Measurements from ENCODE around the gene CDX2.
"Not testable (repeated sequence)": the region's sequence is repeated elsewhere in the genome, so short reads cannot be mapped to it uniquely, and the experiment has no call there.

CDX2 gene

GRCh38 chr13:27969082-27969865, at the start of gene CDX2:
CDX2 (minus strand) TSS chr13:27969315; CDS start chr13:27969006, 309 bp downstream.
- no peak for DNase-seq (ENCODE audit: low spot score)

GRCh38 chr13:28014301-28014700, 45.2 kb upstream of the CDX2 start:
- DNase-seq (ENCODE audit: low spot score), result no peak

- DNase-seq (ENCODE audit: low spot score), result no peak
Measured at GRCh38 chr13:28013482-28013881, 44.4 kb upstream of the CDX2 start.

- no peak for DNase-seq (ENCODE audit: low spot score)
Measured at GRCh38 chr13:28012896-28013295, 43.8 kb upstream of the CDX2 start.

- no peak for DNase-seq (ENCODE audit: low spot score)
Measured at GRCh38 chr13:28012383-28012782, 43.3 kb upstream of the CDX2 start.

GRCh38 chr13:28010046-28010445, 40.9 kb upstream of the CDX2 start:
- no peak for DNase-seq (ENCODE audit: low spot score)

- DNase-seq (ENCODE audit: low spot score), result not testable (repeated sequence)
Measured at GRCh38 chr13:28005016-28005415, 35.9 kb upstream of the CDX2 start.

- no peak for DNase-seq (ENCODE audit: low spot score)
Measured at GRCh38 chr13:28002886-28003698, 34.0 kb upstream of the CDX2 start.

GRCh38 chr13:28001837-28002473, 32.8 kb upstream of the CDX2 start:
- DNase-seq (ENCODE audit: low spot score), result no peak

- DNase-seq (ENCODE audit: low spot score), result no peak
Measured at GRCh38 chr13:28001049-28001448, 31.9 kb upstream of the CDX2 start.

GRCh38 chr13:28000567-28000966, 31.5 kb upstream of the CDX2 start:
- DNase-seq (ENCODE audit: low spot score), result no peak

GRCh38 chr13:27997904-27998522, 28.9 kb upstream of the CDX2 start:
- DNase-seq (ENCODE audit: low spot score), result no peak

- DNase-seq (ENCODE audit: low spot score), result no peak
Measured at GRCh38 chr13:27991881-27992280, 22.8 kb upstream of the CDX2 start.

GRCh38 chr13:27988520-27988919, 19.4 kb upstream of the CDX2 start, which contains the start of gene URAD:
URAD (minus strand) TSS chr13:27988693; CDS start chr13:27988637, 56 bp downstream.
- DNase-seq (ENCODE audit: low spot score), result no peak

- DNase-seq (ENCODE audit: low spot score), result no peak
Measured at GRCh38 chr13:27985600-27985999, 16.5 kb upstream of the CDX2 start.

GRCh38 chr13:27982361-27982760, 13.2 kb upstream of the CDX2 start:
- no peak for DNase-seq (ENCODE audit: low spot score)

- DNase-seq (ENCODE audit: low spot score), result no peak
Measured at GRCh38 chr13:27981006-27981708, 12.0 kb upstream of the CDX2 start.

- DNase-seq (ENCODE audit: low spot score), result no peak
Measured at GRCh38 chr13:27980280-27980998, 11.3 kb upstream of the CDX2 start.

GRCh38 chr13:27979765-27980279, 10.7 kb upstream of the CDX2 start:
- DNase-seq (ENCODE audit: low spot score), result no peak

- DNase-seq (ENCODE audit: low spot score), result no peak
Measured at GRCh38 chr13:27979001-27979643, 10.0 kb upstream of the CDX2 start.
